Chondrocyte (in vitro differentiated cells): ENCODE measurements around the gene OR6B3. TPM values are rescaled to one million over a fixed set of nuclear protein-coding genes. Genes with fewer than 3 reads are reported as not detected.

Experiments used
- DNase-seq: peaks from one replicate; pipeline ENCODE4 v3.0.0; 2021; ENCODE audit warnings: mixed read lengths, low spot score
- H3K27ac Mint-ChIP-seq: one replicate; pipeline ENCODE4 v1.8.0; 2021; ENCODE audit warnings: mild to moderate bottlenecking, moderate library complexity, mixed read lengths; ENCODE audit not compliant: unreplicated experiment
- H3K27me3 Mint-ChIP-seq: 2 replicates; pipeline ENCODE4 v1.8.0; 2021; ENCODE audit warnings: low read depth, mixed read lengths
- H3K36me3 Mint-ChIP-seq: 2 replicates; pipeline ENCODE4 v1.8.0; 2021; ENCODE audit warnings: low read depth, mixed read lengths
- H3K4me1 Mint-ChIP-seq: 2 replicates; pipeline ENCODE4 v1.8.0; 2021; ENCODE audit warnings: low read depth, mild to moderate bottlenecking, mixed read lengths
- H3K4me3 Mint-ChIP-seq: one replicate; pipeline ENCODE4 v1.8.0; 2021; ENCODE audit warnings: mild to moderate bottlenecking, moderate library complexity, mixed read lengths; ENCODE audit not compliant: unreplicated experiment
- H3K9me3 Mint-ChIP-seq: 2 replicates; pipeline ENCODE4 v1.8.0; 2021; ENCODE audit warnings: low read depth, mixed read lengths
- CTCF ChIP-seq: fragments of 200-600 bp; sonication (generic); IDR thresholded peaks from 2 replicates; pipeline ENCODE4 v1.5.0; 2021; ENCODE audit warnings: antibody characterized with exemption, mild to moderate bottlenecking, moderate library complexity
- total RNA-seq: library from RNA; stranded (reverse); gene quantifications from 3 replicates; pipeline ENCODE4 v1.2.1, GENCODE V29; 2021

OR6B3 gene
- total RNA-seq, 1 donor from 2014 or later = not detected

GRCh38 chr2:240078631-240079030 lies 25.3 kb upstream of the OR6B3 start:
- TF ChIP-seq CTCF = no peak
- H3K27me3 Mint-ChIP-seq = peaks cover 6% of the 10 kb centered on the region
- H3K4me3 Mint-ChIP-seq = no peak overlapping the region
- peaks cover 2% of the 10 kb centered on the region for H3K36me3 Mint-ChIP-seq
- no peak overlapping the region for H3K27ac Mint-ChIP-seq
- no peaks in the 10 kb centered on the region for H3K4me1 Mint-ChIP-seq
- peaks cover 34% of the 10 kb centered on the region for H3K9me3 Mint-ChIP-seq
- no peak for DNase-seq

- Mint-ChIP-seq H3K9me3 (peaks cover 34% of the 10 kb centered on the region), H3K36me3 (peaks cover 2% of the 10 kb centered on the region), H3K27me3 (no peaks in the 10 kb centered on the region), H3K27ac (no peak overlapping the region), H3K4me1 (no peaks in the 10 kb centered on the region), H3K4me3 (no peak overlapping the region)
- TF ChIP-seq CTCF = no peak
- no peak for DNase-seq
Measured at GRCh38 chr2:240077442-240077841, 24.1 kb upstream of the OR6B3 start.

DNA sequence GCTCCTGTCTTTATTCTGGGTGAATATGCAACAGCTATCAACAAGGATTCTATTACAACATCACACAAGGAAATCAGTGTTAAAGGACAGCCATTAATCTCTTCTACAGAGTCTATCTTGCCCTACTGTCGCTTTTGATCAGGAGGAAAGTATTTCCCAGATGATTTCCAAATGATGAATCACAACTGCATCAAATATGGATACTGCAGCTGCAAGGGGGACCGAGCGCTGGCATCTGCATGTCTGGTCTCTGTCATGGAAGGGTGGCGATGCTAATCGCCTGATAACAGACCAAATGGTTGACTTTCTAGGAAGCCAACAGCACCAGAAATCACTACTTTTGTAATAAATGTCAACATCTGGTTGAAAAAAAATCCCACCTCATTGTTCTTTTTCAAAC lies 21.2 kb upstream of the OR6B3 start:
- H3K36me3 Mint-ChIP-seq = peaks cover 2% of the 10 kb centered on the region
- H3K9me3 Mint-ChIP-seq = peaks cover 32% of the 10 kb centered on the region
- no peaks in the 10 kb centered on the region for H3K4me1 Mint-ChIP-seq
- no peak overlapping the region for H3K27ac Mint-ChIP-seq
- TF ChIP-seq CTCF = no peak
- H3K4me3 Mint-ChIP-seq = no peak overlapping the region
- H3K27me3 Mint-ChIP-seq = peaks cover 5% of the 10 kb centered on the region
- no peak for DNase-seq

GRCh38 chr2:240070907-240071306 lies 17.6 kb upstream of the OR6B3 start:
- no peaks in the 10 kb centered on the region for H3K36me3 Mint-ChIP-seq
- no peaks in the 10 kb centered on the region for H3K4me1 Mint-ChIP-seq
- H3K4me3 Mint-ChIP-seq = no peak overlapping the region
- TF ChIP-seq CTCF = no peak
- H3K27me3 Mint-ChIP-seq = peaks cover 27% of the 10 kb centered on the region
- no peak overlapping the region for H3K27ac Mint-ChIP-seq
- H3K9me3 Mint-ChIP-seq = peaks cover 21% of the 10 kb centered on the region
- DNase-seq = no peak

DNA sequence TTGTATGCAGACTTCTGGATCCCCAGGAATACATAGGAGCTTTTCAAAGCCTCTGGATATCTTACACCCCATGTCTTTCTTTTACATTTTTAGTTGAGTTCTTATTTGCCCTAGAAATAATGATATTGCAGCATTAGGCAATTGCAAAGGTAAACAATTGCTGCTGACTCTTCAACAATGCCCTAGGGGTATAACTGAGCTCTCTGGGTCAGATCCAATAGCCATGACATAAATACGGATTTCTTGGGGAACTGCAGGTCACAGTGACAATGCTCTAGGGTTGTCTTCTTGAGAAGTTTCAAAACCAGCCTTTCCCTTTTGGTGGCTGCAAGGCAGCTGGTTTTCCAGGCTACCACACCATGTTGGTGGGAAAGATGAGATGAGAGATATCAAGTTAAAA lies 16.5 kb upstream of the OR6B3 start:
- Mint-ChIP-seq H3K27ac (no peak overlapping the region), H3K4me1 (no peaks in the 10 kb centered on the region), H3K36me3 (no peaks in the 10 kb centered on the region), H3K4me3 (no peak overlapping the region), H3K27me3 (peaks cover 36% of the 10 kb centered on the region), H3K9me3 (peaks cover 18% of the 10 kb centered on the region)
- TF ChIP-seq CTCF = no peak
- DNase-seq = no peak
